Neuronal stem cell (in vitro differentiated cells): ENCODE measurements around the gene ARL11.

Experiments
- DNase-seq: peaks from one replicate; pipeline ENCODE4 v3.0.0-alpha.2; 2013; ENCODE audit warnings: low spot score
- H2AFZ ChIP-seq: one replicate; pipeline ENCODE4 v1.6.1; 2013; ENCODE audit warnings: mild to moderate bottlenecking, low read length, inconsistent platforms
- H2AK5ac ChIP-seq: 2 replicates; pipeline ENCODE4 v1.6.1; 2013; ENCODE audit warnings: low read depth, mild to moderate bottlenecking, inconsistent platforms, low read length, moderate library complexity, mixed read lengths
- H2BK120ac ChIP-seq: 2 replicates; pipeline ENCODE4 v1.6.1; 2013; ENCODE audit warnings: low read depth, mild to moderate bottlenecking, inconsistent platforms, low read length, moderate library complexity, mixed read lengths
- H2BK12ac ChIP-seq: one replicate; pipeline ENCODE4 v1.6.1; 2013; ENCODE audit warnings: low read length, inconsistent platforms
- H2BK15ac ChIP-seq: 2 replicates; pipeline ENCODE4 v1.6.1; 2013; ENCODE audit warnings: mild to moderate bottlenecking, low read length, inconsistent platforms, mixed read lengths
- H2BK5ac ChIP-seq: one replicate; pipeline ENCODE4 v1.6.1; 2013; ENCODE audit warnings: inconsistent platforms, mild to moderate bottlenecking, low read length, moderate library complexity
- H3K14ac ChIP-seq: one replicate; pipeline ENCODE4 v1.6.1; 2013; ENCODE audit warnings: low read length, inconsistent platforms
- H3K18ac ChIP-seq: 2 replicates; pipeline ENCODE4 v1.6.1; 2013; ENCODE audit warnings: low read length, inconsistent platforms
- H3K23ac ChIP-seq: 2 replicates; pipeline ENCODE4 v1.6.1; 2013; ENCODE audit warnings: low read depth, mild to moderate bottlenecking, mixed read lengths, low read length, inconsistent platforms; ENCODE audit not compliant: poor library complexity
- H3K27ac ChIP-seq: replicated peaks from 3 replicates; pipeline ENCODE4 v1.5.1; 2013; ENCODE audit warnings: low read length, inconsistent platforms
- H3K27me3 ChIP-seq, 3 experiments: 2 replicates each; pipeline ENCODE4 v1.6.1; 2013; ENCODE audit warnings: low read length in 3 of 3, mild to moderate bottlenecking in 2 of 3, inconsistent platforms in 1 of 3, low read depth in 1 of 3, mixed read lengths in 1 of 3, moderate library complexity in 1 of 3; ENCODE audit not compliant: control insufficient read depth in 3 of 3, insufficient read depth in 3 of 3
- H3K36me3 ChIP-seq, 2 donors: replicated peaks in 1 of 2; 2 replicates each; pipeline ENCODE4 v1.6.1; 2013; ENCODE audit warnings: low read length in 2 of 2; ENCODE audit not compliant: control insufficient read depth in 2 of 2, insufficient read depth in 2 of 2
- H3K4ac ChIP-seq: 2 replicates; pipeline ENCODE4 v1.6.1; 2013; ENCODE audit warnings: inconsistent platforms, mild to moderate bottlenecking, low read length, moderate library complexity
- H3K4me1 ChIP-seq, 2 donors: 1 replicate in 1 of 2; 2 replicates in 1 of 2; pipeline ENCODE4 v1.6.1; 2013; ENCODE audit warnings: low read length in 2 of 2, low read depth in 1 of 2; ENCODE audit not compliant: control insufficient read depth in 2 of 2, insufficient read depth in 1 of 2
- H3K4me2 ChIP-seq: one replicate; pipeline ENCODE4 v1.6.1; 2013; ENCODE audit warnings: mild to moderate bottlenecking, low read length, inconsistent platforms; ENCODE audit not compliant: insufficient read depth, poor library complexity, severe bottlenecking
- H3K4me3 ChIP-seq, 2 donors: 2 replicates each; pipeline ENCODE4 v1.5.1; 2013; ENCODE audit warnings: low read length in 2 of 2, mild to moderate bottlenecking in 2 of 2, inconsistent platforms in 1 of 2, moderate library complexity in 1 of 2
- H3K79me1 ChIP-seq: one replicate; pipeline ENCODE4 v1.6.1; 2013; ENCODE audit warnings: low read depth, mild to moderate bottlenecking, inconsistent platforms, low read length, moderate library complexity
- H3K9ac ChIP-seq: one replicate; pipeline ENCODE4 v1.6.1; 2013; ENCODE audit warnings: mild to moderate bottlenecking, low read depth, low read length, inconsistent platforms; ENCODE audit not compliant: poor library complexity
- H3K9me3 ChIP-seq, 2 donors: replicated peaks in 1 of 2; 2 replicates each; pipeline versions ENCODE3 to v1.6.1; 2013; ENCODE audit warnings: low read length in 2 of 2, mild to moderate bottlenecking in 2 of 2, inconsistent platforms in 1 of 2, low read depth in 1 of 2, mixed read lengths in 1 of 2, moderate library complexity in 1 of 2; ENCODE audit not compliant: control insufficient read depth in 2 of 2, insufficient read depth in 1 of 2
- H4K8ac ChIP-seq: one replicate; pipeline ENCODE4 v1.6.1; 2013; ENCODE audit warnings: low read depth, mild to moderate bottlenecking, inconsistent platforms, low read length, moderate library complexity
- H4K91ac ChIP-seq: one replicate; pipeline ENCODE4 v1.6.1; 2013; ENCODE audit warnings: low read length, low read depth, mild to moderate bottlenecking, inconsistent platforms; ENCODE audit not compliant: poor library complexity
- WGBS, 2 donors: extraction: QIAGEN DNeasy Blood & Tissue Kit; methylation state at CpG; one replicate each; pipeline ENCODE4 v1.1.7; 2013; ENCODE audit warnings: missing lambda C conversion rate in 2 of 2, mixed read lengths in 1 of 2; ENCODE audit not compliant: insufficient read length in 2 of 2, insufficient replicate concordance in 1 of 2; ENCODE audit errors: extremely low coverage in 2 of 2; 5-methylcytosine and 5-hydroxymethylcytosine counted together

The ARL11 gene

GRCh38 chr13:49636705-49637104 is 8.4 kb downstream of the ARL11 start:
- WGBS, 2 donors, result no CpG with 5 or more reads among the region's 5 CpGs

GRCh38 chr13:49638030-49638743 is 9.9 kb downstream of the ARL11 start:
- Histone ChIP-seq H3K27ac (no peak overlapping the region), H4K91ac (no peak overlapping the region), H3K18ac (no peak overlapping the region), H3K36me3 (no peaks in the 10 kb centered on the region), H2AFZ (no peak overlapping the region), H2AK5ac (no peak overlapping the region), H2BK15ac (no peak overlapping the region), H3K4ac (no peak overlapping the region), H3K9ac (no peak overlapping the region), H3K4me2 (no peak overlapping the region), H2BK12ac (no peak overlapping the region), H3K9me3 (peaks cover 0 to 2% of the 10 kb centered on the region in 2 donors), H3K23ac (no peak overlapping the region), H3K4me3 (no peak overlapping the region), H2BK5ac (no peak overlapping the region), H3K27me3 (peaks cover 0 to 3% (median 0%) of the 10 kb centered on the region in 3 experiments), H4K8ac (no peak overlapping the region), H3K79me1 (peaks cover 1% of the 10 kb centered on the region), H2BK120ac (no peak overlapping the region), H3K14ac (no peak overlapping the region), H3K4me1 (peaks cover 2 to 5% of the 10 kb centered on the region in 2 donors)
- DNase-seq, result no peak
- WGBS, 2 donors, result no CpG with 5 or more reads among the region's 4 CpGs

More at GRCh38 chr13:49636705-49637104, 8.4 kb downstream of the ARL11 start:
- Histone ChIP-seq H4K91ac (no peak overlapping the region), H3K9ac (no peak overlapping the region), H3K4ac (no peak overlapping the region), H3K27ac (no peak overlapping the region), H2AK5ac (no peak overlapping the region), H3K27me3 (peaks cover 0 to 3% (median 0%) of the 10 kb centered on the region in 3 experiments), H2BK5ac (no peak overlapping the region), H2BK120ac (no peak overlapping the region), H4K8ac (no peak overlapping the region), H2AFZ (no peak overlapping the region), H3K14ac (no peak overlapping the region), H3K4me3 (no peak overlapping the region), H3K18ac (no peak overlapping the region), H2BK12ac (no peak overlapping the region), H3K79me1 (peaks cover 1% of the 10 kb centered on the region), H3K36me3 (no peaks in the 10 kb centered on the region), H3K4me2 (no peak overlapping the region), H3K9me3 (peaks cover 0 to 1% of the 10 kb centered on the region in 2 donors), H3K23ac (no peak overlapping the region), H2BK15ac (no peak overlapping the region), H3K4me1 (peaks cover 2 to 5% of the 10 kb centered on the region in 2 donors)
- DNase-seq, result no peak

- no peak for DNase-seq
- Histone ChIP-seq H3K27ac (no peak overlapping the region), H2BK15ac (no peak overlapping the region), H2BK120ac (no peak overlapping the region), H2AFZ (no peak overlapping the region), H4K91ac (no peak overlapping the region), H3K4me2 (no peak overlapping the region), H3K23ac (no peak overlapping the region), H2AK5ac (no peak overlapping the region), H4K8ac (no peak overlapping the region), H3K79me1 (peaks cover 1% of the 10 kb centered on the region), H2BK5ac (no peak overlapping the region), H3K4me3 (no peak overlapping the region), H3K36me3 (no peaks in the 10 kb centered on the region), H3K9me3 (peaks cover 0 to 2% of the 10 kb centered on the region in 2 donors), H3K9ac (no peak overlapping the region), H3K27me3 (peaks cover 0 to 3% (median 0%) of the 10 kb centered on the region in 3 experiments), H2BK12ac (no peak overlapping the region), H3K4me1 (peaks cover 2 to 5% of the 10 kb centered on the region in 2 donors), H3K14ac (no peak overlapping the region), H3K18ac (no peak overlapping the region), H3K4ac (no peak overlapping the region)
- no CpG with 5 or more reads among the region's 2 CpGs for WGBS, 2 donors
Measured at GRCh38 chr13:49638744-49639072, 10.4 kb downstream of the ARL11 start.

GRCh38 chr13:49641801-49642291 is 13.5 kb downstream of the ARL11 start:
- Histone ChIP-seq H3K36me3 (no peaks in the 10 kb centered on the region), H3K23ac (no peak overlapping the region), H3K27ac (no peak overlapping the region), H3K14ac (no peak overlapping the region), H2BK120ac (no peak overlapping the region), H3K4me2 (no peak overlapping the region), H3K9me3 (peaks cover 0 to 2% of the 10 kb centered on the region in 2 donors), H4K8ac (no peak overlapping the region), H3K9ac (no peak overlapping the region), H2BK15ac (no peak overlapping the region), H3K4me3 (no peak overlapping the region), H3K4ac (no peak overlapping the region), H3K79me1 (peaks cover 1% of the 10 kb centered on the region), H3K4me1 (no peaks in the 10 kb centered on the region), H3K27me3 (no peaks in the 10 kb centered on the region), H3K18ac (no peak overlapping the region), H2BK5ac (no peak overlapping the region), H2AK5ac (no peak overlapping the region), H2BK12ac (no peak overlapping the region), H2AFZ (peak overlapping the region; percentile 35), H4K91ac (no peak overlapping the region)
- no peak for DNase-seq
- WGBS, 2 donors, result no CpG with 5 or more reads among the region's 4 CpGs
